ENCODE data around the gene CKAP4. TPM values are rescaled to one million over a fixed set of nuclear protein-coding genes. Genes with fewer than 3 reads are reported as not detected.

Gene CKAP4
- total RNA-seq, 1 donor from 2014 or later, result 99.7 TPM

- no peak overlapping the region for H3K4me3 ChIP-seq (ENCODE audit: low read depth, low read length)
- no peak for DNase-seq (ENCODE audit: low read depth)
- no peak for TF ChIP-seq CTCF (conservative IDR thresholded peaks at IDR 0.05; ENCODE audit: low read depth, low read length)
Observed at GRCh38 chr12:106284358-106285105, 36.7 kb upstream of the CKAP4 start.

- DNase-seq (ENCODE audit: low read depth), result no peak
- peak; percentile 87 for TF ChIP-seq CTCF (conservative IDR thresholded peaks at IDR 0.05; ENCODE audit: low read depth, low read length)
- no peak overlapping the region for H3K4me3 ChIP-seq (ENCODE audit: low read depth, low read length)
Observed at GRCh38 chr12:106282457-106283097, 34.8 kb upstream of the CKAP4 start.

GRCh38 chr12:106281804-106282203, 34.0 kb upstream of the CKAP4 start:
- TF ChIP-seq CTCF (conservative IDR thresholded peaks at IDR 0.05; ENCODE audit: low read depth, low read length), result no peak
- no peak overlapping the region for H3K4me3 ChIP-seq (ENCODE audit: low read depth, low read length)
- DNase-seq (ENCODE audit: low read depth), result no peak

GRCh38 chr12:106281056-106281782, 33.4 kb upstream of the CKAP4 start:
- DNase-seq (ENCODE audit: low read depth), result no peak
- no peak overlapping the region for H3K4me3 ChIP-seq (ENCODE audit: low read depth, low read length)
- no peak for TF ChIP-seq CTCF (conservative IDR thresholded peaks at IDR 0.05; ENCODE audit: low read depth, low read length)

GRCh38 chr12:106280106-106280505, 32.3 kb upstream of the CKAP4 start:
- H3K4me3 ChIP-seq (ENCODE audit: low read depth, low read length), result no peak overlapping the region
- TF ChIP-seq CTCF (conservative IDR thresholded peaks at IDR 0.05; ENCODE audit: low read depth, low read length), result no peak
- no peak for DNase-seq (ENCODE audit: low read depth)

GRCh38 chr12:106276032-106276740, 28.4 kb upstream of the CKAP4 start:
- no peak overlapping the region for H3K4me3 ChIP-seq (ENCODE audit: low read depth, low read length)
- no peak for DNase-seq (ENCODE audit: low read depth)
- TF ChIP-seq CTCF (conservative IDR thresholded peaks at IDR 0.05; ENCODE audit: low read depth, low read length), result no peak
